ENCODE results near the gene DPP8.
"Not testable (repeated sequence)": the region's sequence is repeated elsewhere in the genome, so short reads cannot be mapped to it uniquely, and the experiment has no call there.

The DPP8 gene
- 68.6 to 143 (median 75.3) reads per million in 9 experiments for total RNA-seq

GRCh38 chr15:65516997-65517865, at the start of gene DPP8:
TSS of gene DPP8 (minus strand) at chr15:65517689. CDS start at chr15:65512553, 5,136 bp downstream.
- peak; percentile 93 to 97 (median 95) for DNase-seq
- Mint-ChIP-seq H3K27me3 (no peaks in the 10 kb centered on the region), H3K4me3 (peak within 1 kb of the TSS; percentile 84 to 89), H3K9me3 (no peaks in the 10 kb centered on the region), H3K4me1 (ENCODE audit: low read depth in 2 of 2) (peaks cover 22 to 23% of the 10 kb centered on the region in 2 donors), H3K36me3 (ENCODE audit: insufficient read depth) (peaks cover 28% of the 10 kb centered on the region), H3K27ac (peak within 1 kb of the TSS; percentile 89 to 94)
- peak; percentile 81 for ATAC-seq (replicated peaks)

DNA sequence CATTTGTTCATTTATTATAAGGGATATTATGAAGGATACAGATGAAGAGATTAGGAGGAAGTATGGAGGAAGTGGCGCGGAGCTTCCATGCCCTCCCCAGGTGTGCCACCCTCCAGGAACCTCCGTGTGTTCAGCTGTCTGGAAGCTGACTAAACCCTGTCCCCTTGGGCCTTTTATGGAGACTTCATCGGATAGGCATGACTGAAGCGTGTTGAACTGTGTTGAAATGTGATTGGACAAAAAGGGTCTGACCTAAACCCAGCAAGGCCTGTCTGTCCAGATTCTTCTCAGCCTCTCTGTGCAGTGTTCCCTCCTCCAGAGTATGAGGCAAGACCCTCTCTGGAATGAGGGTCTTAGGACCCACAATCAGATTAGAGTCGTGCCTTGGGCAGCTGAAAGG, 44.4 kb upstream of the DPP8 start:
- Mint-ChIP-seq H3K4me3 (no peak overlapping the region), H3K36me3 (ENCODE audit: insufficient read depth) (peaks cover 37% of the 10 kb centered on the region), H3K4me1 (ENCODE audit: low read depth in 2 of 2) (no peaks in the 10 kb centered on the region), H3K27me3 (no peaks in the 10 kb centered on the region), H3K27ac (no peak overlapping the region), H3K9me3 (peaks cover 0 to 1% of the 10 kb centered on the region in 2 donors)
- ATAC-seq (replicated peaks) (no peak), DNase-seq (no peak)

DNA sequence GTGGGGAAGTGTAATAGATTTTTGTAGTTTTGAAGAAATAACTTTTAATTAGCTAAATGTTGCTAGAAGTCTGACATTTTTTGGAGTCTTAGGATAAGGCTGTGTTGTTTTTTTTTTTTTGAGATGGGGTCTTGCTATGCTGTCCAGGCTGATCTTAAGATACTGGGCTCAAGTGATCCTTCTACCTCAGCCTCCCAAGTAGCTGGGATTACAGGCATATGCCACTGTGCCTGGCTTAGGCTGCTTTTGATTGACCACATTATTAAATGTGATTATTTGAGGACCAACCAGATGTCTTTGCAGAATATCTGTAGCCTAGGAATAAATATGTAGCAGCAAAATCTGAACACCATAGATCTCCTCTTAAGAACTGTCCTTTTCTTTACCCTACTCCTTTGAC, 42.5 kb upstream of the DPP8 start:
- no peak for ATAC-seq (replicated peaks)
- no peak for DNase-seq
- Mint-ChIP-seq H3K4me1 (ENCODE audit: low read depth in 2 of 2) (no peaks in the 10 kb centered on the region), H3K36me3 (ENCODE audit: insufficient read depth) (peaks cover 42% of the 10 kb centered on the region), H3K27ac (peak overlapping the region in 1 of 2 donors; percentile 13), H3K4me3 (no peak overlapping the region), H3K9me3 (no peaks in the 10 kb centered on the region), H3K27me3 (no peaks in the 10 kb centered on the region)

DNA sequence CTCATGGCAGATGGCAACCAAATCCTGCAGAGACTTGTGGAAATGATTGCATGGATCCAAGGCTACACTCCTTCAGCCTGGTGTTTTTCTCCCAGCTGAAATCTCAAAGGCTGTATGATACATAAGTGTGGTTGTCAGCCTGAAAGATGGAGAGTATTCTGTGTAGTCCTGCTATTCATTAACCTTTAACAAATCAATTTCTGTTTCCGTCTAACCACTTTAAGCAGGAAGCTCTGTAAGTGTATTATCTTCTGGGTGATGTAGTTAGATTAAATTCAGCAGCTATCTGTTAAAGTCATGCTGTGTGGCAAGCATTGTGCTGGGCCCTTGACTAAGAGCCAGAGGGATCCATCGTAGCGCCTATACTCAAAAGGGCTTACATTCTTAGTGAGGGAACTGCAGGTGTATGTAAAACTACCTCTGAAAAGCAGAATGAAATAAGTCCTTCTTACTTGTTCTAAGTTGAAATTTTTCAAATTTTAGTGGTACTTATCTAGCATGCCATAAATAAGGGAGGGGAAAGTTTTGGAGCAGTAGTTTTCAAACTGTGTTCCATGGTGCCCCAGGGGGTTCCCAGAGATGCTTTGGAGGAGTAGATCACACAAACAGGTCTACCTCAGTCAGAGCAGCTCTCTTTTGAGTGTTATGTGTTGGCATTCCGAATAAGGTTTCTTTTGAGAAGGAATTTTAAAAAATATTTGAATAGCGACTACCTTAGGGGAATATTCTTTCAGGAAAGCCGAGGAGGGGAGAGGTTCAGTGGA, 41.7 kb upstream of the DPP8 start:
- Mint-ChIP-seq H3K36me3 (ENCODE audit: insufficient read depth) (peaks cover 48% of the 10 kb centered on the region), H3K27ac (no peak overlapping the region), H3K4me1 (ENCODE audit: low read depth in 2 of 2) (no peaks in the 10 kb centered on the region), H3K9me3 (no peaks in the 10 kb centered on the region), H3K4me3 (no peak overlapping the region), H3K27me3 (no peaks in the 10 kb centered on the region)
- ATAC-seq (replicated peaks) (no peak), DNase-seq (no peak)

DNA sequence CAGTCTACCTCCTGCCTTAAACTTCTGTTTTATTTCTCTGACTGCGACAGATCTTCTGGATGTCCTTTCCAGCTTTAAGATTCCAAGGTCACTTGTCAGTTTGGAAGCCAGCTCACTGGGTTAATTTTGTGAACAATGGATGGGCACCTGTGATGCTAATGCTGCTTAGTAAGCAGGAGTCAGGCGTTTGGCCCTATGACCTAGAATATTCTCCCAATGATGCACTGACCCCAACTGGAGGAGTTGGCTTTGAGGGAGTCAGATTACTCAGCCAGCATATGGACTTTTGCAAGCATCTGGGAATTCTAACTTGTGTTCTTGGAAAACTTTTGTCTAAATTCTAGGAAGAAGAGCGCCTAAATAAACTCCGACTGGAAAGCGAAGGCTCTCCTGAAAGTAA, 40.8 kb upstream of the DPP8 start:
- DNase-seq, result no peak
- ATAC-seq (replicated peaks), result no peak
- peaks cover 49% of the 10 kb centered on the region for H3K36me3 Mint-ChIP-seq (ENCODE audit: insufficient read depth)
- H3K4me1 Mint-ChIP-seq (ENCODE audit: low read depth in 2 of 2), result no peaks in the 10 kb centered on the region
- H3K27ac Mint-ChIP-seq, result no peak overlapping the region
- H3K4me3 Mint-ChIP-seq, result no peak overlapping the region
- no peaks in the 10 kb centered on the region for H3K9me3 Mint-ChIP-seq
- H3K27me3 Mint-ChIP-seq, result no peaks in the 10 kb centered on the region

DNA sequence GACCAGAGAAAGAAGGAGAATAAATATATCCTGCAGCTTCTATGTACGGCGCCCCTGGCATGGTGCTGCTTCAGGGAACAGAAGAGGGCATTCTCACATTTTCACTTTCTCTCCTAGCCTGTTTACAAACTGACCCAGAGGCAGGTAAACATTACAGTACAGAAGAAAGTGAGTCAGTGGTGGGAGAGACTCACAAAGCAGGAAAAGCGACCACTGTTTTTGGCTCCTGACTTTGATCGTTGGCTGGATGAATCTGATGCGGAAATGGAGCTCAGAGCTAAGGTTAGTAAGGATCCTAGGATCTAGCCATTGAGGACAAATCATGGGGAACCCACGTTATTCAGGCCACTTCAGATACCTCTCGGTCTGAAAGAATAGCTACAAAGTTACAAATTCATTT, 39.1 kb upstream of the DPP8 start:
- peak overlapping the region in 1 of 2 donors; percentile 80 for H3K27ac Mint-ChIP-seq
- no peaks in the 10 kb centered on the region for H3K4me1 Mint-ChIP-seq (ENCODE audit: low read depth in 2 of 2)
- H3K9me3 Mint-ChIP-seq, result no peaks in the 10 kb centered on the region
- DNase-seq (no peak), ATAC-seq (replicated peaks) (no peak)
- no peaks in the 10 kb centered on the region for H3K27me3 Mint-ChIP-seq
- H3K4me3 Mint-ChIP-seq, result no peak overlapping the region
- H3K36me3 Mint-ChIP-seq (ENCODE audit: insufficient read depth), result peaks cover 41% of the 10 kb centered on the region

DNA sequence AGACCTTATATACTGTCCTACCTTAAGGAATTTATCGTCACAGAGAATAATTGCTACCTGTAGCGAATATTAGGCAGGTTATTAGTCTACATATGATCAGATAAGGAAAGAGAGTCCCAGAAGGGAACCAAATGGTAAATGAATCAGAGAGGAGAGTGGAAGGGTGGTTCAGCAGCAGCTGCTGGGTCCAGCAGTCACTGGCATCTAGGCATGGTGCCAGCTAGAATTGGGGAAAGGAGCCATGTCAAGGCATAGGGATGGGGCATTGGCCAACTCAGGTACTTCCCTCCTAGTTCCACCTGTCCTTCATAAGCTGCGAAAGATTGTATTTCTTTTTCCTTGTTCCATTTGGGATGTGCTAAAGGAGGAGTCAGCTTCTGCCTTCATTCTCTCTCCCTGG, 36.2 kb upstream of the DPP8 start:
- peaks cover 32% of the 10 kb centered on the region for H3K36me3 Mint-ChIP-seq (ENCODE audit: insufficient read depth)
- peaks cover 2 to 15% of the 10 kb centered on the region in 2 donors for H3K4me1 Mint-ChIP-seq (ENCODE audit: low read depth in 2 of 2)
- peak overlapping the region in 1 of 2 donors; percentile 4 for H3K27ac Mint-ChIP-seq
- ATAC-seq (replicated peaks), result no peak
- H3K9me3 Mint-ChIP-seq, result no peaks in the 10 kb centered on the region
- no peaks in the 10 kb centered on the region for H3K27me3 Mint-ChIP-seq
- DNase-seq, result no peak
- H3K4me3 Mint-ChIP-seq, result no peak overlapping the region

DNA sequence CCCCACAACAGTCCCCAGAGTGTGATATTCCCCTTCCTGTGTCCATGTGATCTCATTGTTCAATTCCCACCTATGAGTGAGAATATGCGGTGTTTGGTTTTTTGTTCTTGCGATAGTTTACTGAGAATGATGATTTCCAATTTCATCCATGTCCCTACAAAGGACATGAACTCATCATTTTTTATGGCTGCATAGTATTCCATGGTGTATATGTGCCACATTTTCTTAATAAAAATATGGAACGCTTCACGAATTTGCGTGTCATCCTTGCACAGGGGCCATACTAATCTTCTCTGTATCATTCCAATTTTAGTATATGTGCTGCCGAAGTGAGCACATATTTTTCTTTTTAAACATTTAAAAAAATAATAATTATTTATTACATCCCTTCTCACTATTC, 35.4 kb upstream of the DPP8 start:
- H3K4me1 Mint-ChIP-seq (ENCODE audit: low read depth in 2 of 2), result peaks cover 2 to 18% of the 10 kb centered on the region in 2 donors
- not testable (repeated sequence) for ATAC-seq (replicated peaks); H3K9me3 Mint-ChIP-seq; H3K4me3 Mint-ChIP-seq; H3K27ac Mint-ChIP-seq; H3K27me3 Mint-ChIP-seq; DNase-seq
- peaks cover 26% of the 10 kb centered on the region for H3K36me3 Mint-ChIP-seq (ENCODE audit: insufficient read depth)

DNA sequence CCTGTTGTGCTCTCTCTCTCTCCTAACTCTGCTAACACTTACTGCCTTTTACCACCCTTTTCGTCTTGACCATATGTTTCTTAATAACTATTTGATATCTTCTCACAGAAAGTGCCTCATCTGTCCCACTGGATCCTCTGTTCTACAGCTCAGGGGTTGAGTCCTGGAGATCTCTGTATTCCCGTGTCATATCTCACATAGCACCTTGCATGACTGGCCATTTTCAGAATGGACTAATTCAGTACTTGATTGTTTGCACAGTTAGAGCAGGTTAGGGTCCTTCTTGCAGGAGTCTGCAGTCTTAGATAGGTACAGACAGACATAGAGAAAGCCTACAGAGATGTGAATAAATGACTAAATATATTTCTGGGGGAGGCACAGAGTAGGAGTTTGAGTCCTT, 33.7 kb upstream of the DPP8 start:
- peaks cover 16% of the 10 kb centered on the region for H3K36me3 Mint-ChIP-seq (ENCODE audit: insufficient read depth)

DNA sequence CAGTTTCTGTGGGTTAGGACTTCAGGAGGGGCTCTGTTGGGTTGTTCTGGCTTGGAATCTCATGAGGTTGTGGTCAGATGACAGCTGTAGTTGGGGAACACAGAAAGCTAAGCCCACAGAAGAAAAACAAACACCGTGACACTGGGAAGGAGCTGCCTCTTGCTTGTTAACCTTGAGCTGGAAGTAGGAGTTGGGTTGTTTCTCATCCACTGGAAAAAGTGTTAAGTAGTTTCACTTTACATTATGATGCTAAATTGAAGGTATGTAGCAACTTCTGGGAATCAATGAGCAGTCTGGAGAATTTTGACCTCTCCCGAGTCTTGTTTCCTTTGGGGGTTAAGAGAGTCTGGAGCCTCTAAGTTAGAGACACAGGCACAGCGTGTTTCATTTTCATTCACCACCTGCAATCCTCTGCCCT, 33.2 kb upstream of the DPP8 start:
- DNase-seq, result no peak
- Mint-ChIP-seq H3K9me3 (no peaks in the 10 kb centered on the region), H3K4me3 (no peak overlapping the region), H3K36me3 (ENCODE audit: insufficient read depth) (peaks cover 14% of the 10 kb centered on the region), H3K27ac (peak overlapping the region in 1 of 2 donors; percentile 75), H3K27me3 (no peaks in the 10 kb centered on the region), H3K4me1 (ENCODE audit: low read depth in 2 of 2) (peaks cover 2 to 24% of the 10 kb centered on the region in 2 donors)
- no peak for ATAC-seq (replicated peaks)

More for the DNA sequence above, 33.7 kb upstream of the DPP8 start:
- no peak for DNase-seq
- Mint-ChIP-seq H3K27ac (peak overlapping the region in 1 of 2 donors; percentile 75), H3K4me1 (ENCODE audit: low read depth in 2 of 2) (peaks cover 2 to 21% of the 10 kb centered on the region in 2 donors), H3K9me3 (no peaks in the 10 kb centered on the region), H3K4me3 (no peak overlapping the region), H3K27me3 (no peaks in the 10 kb centered on the region)
- no peak for ATAC-seq (replicated peaks)

- not testable (repeated sequence) for H3K4me3 Mint-ChIP-seq; ATAC-seq (replicated peaks); DNase-seq; H3K27me3 Mint-ChIP-seq; H3K36me3 Mint-ChIP-seq (ENCODE audit: insufficient read depth); H3K9me3 Mint-ChIP-seq
- peak overlapping the region in 1 of 2 donors; percentile 44 for H3K27ac Mint-ChIP-seq
- peaks cover 2 to 24% of the 10 kb centered on the region in 2 donors for H3K4me1 Mint-ChIP-seq (ENCODE audit: low read depth in 2 of 2)
These were observed 31.8 kb upstream of the DPP8 start for GRCh38 chr15:65549288-65549687.

- Mint-ChIP-seq H3K36me3 (ENCODE audit: insufficient read depth) (no peaks in the 10 kb centered on the region), H3K27ac (no peak overlapping the region), H3K27me3 (no peaks in the 10 kb centered on the region), H3K9me3 (no peaks in the 10 kb centered on the region), H3K4me3 (no peak overlapping the region), H3K4me1 (ENCODE audit: low read depth in 2 of 2) (peaks cover 2 to 27% of the 10 kb centered on the region in 2 donors)
- no peak for DNase-seq
- no peak for ATAC-seq (replicated peaks)
These were observed 30.4 kb upstream of the DPP8 start for GRCh38 chr15:65547841-65548240.

DNA sequence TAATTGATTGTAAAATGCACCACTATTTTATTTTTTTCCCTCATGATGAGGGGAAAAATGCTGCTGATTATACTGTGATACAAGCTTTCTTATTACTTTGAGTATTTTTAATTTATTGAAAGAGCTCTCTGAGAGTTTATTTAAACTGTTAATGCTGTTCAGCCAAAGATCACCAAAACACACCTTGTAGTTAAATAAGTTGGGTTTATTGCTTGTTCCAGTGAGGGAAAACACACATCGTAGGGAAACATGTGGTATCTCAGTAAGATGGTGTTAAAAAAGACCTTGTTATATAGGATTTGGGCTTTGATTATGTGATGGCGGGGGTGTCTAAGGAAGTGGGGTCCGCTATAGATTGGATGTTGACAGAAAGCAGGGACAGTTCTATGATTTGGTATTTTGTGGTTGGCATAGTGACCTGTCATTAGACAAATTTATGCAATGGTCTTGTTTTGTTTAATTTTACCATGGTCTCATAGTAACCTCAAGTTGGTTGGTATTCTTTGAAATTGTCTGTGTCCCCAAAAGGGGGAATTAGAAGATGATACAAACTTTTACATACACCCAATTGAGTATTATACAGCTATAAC, 23.8 kb upstream of the DPP8 start:
- H3K27ac Mint-ChIP-seq, result no peak overlapping the region
- no peak for ATAC-seq (replicated peaks)
- no peak overlapping the region for H3K4me3 Mint-ChIP-seq
- no peaks in the 10 kb centered on the region for H3K27me3 Mint-ChIP-seq
- H3K36me3 Mint-ChIP-seq (ENCODE audit: insufficient read depth), result no peaks in the 10 kb centered on the region
- no peak for DNase-seq
- H3K4me1 Mint-ChIP-seq (ENCODE audit: low read depth in 2 of 2), result peaks cover 5 to 20% of the 10 kb centered on the region in 2 donors
- H3K9me3 Mint-ChIP-seq, result no peaks in the 10 kb centered on the region

All from effector memory CD8-positive, alpha-beta T cell (primary cell).